Mammary epithelial cell (primary cell): ENCODE data around the gene HSBP1L1.

Source experiments
- EZH2 ChIP-seq: IDR thresholded peaks from 2 replicates; pipeline ENCODE4 v1.6.1; 2012; ENCODE audit warnings: low read length, inconsistent platforms, borderline replicate concordance
- TF ChIP-seq, protein P1 (sequence below), 2 donors: IDR thresholded peaks in 1 of 2; conservative IDR thresholded peaks in 1 of 2; 2 replicates each; pipeline ENCODE4 v1.5.1; 2011 to 2012; ENCODE audit warnings: inconsistent platforms in 2 of 2, low read length in 2 of 2, mild to moderate bottlenecking in 2 of 2, control low read depth in 1 of 2, low read depth in 1 of 2; ENCODE audit not compliant: insufficient read depth in 1 of 2; ENCODE audit errors: extremely low read depth in 1 of 2

DNA sequence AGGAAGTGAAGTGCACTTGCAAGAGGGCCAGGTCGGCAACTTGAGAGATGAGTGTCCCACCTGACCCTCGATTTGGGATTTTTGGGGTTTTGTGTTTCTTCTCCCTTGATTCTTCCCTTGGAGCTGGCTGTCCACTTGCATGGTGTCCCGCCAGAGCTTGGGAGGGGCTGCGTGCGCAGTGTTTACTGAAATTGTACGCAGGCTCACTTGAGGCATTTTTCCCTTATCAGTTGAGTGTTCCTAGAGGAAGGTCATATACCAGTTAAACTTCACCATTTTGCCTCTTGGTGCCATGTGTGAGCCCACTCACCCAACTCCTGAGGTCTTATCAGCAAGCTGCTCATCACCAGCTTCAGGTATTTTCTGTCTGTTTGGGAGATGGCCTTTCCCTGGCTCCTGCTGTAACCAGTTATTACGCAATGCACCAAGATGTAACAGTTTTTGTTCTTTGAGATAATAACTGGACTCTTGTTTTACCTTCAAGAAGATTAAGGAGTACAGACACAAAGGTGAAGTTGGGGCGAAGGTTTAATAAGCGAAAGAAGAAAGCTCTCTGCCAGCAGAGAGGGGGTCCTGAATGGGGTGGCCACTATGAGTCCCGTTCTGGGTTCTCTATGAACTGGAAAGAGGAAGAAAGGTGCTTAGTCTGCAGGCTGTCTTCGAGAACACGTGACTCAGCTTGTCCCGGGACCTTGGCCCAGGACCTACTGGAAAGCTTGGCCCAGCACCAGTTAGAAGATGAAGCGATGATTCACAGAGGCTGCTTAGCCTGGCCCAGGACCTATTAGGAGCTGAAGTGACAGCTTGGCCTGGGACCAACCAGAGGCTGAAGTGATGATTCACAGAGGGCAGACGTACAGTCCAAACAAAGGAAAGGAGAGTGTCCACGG lies 45.5 kb downstream of the HSBP1L1 start:
- TF ChIP-seq, protein P1, sequence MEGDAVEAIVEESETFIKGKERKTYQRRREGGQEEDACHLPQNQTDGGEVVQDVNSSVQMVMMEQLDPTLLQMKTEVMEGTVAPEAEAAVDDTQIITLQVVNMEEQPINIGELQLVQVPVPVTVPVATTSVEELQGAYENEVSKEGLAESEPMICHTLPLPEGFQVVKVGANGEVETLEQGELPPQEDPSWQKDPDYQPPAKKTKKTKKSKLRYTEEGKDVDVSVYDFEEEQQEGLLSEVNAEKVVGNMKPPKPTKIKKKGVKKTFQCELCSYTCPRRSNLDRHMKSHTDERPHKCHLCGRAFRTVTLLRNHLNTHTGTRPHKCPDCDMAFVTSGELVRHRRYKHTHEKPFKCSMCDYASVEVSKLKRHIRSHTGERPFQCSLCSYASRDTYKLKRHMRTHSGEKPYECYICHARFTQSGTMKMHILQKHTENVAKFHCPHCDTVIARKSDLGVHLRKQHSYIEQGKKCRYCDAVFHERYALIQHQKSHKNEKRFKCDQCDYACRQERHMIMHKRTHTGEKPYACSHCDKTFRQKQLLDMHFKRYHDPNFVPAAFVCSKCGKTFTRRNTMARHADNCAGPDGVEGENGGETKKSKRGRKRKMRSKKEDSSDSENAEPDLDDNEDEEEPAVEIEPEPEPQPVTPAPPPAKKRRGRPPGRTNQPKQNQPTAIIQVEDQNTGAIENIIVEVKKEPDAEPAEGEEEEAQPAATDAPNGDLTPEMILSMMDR (conservative IDR thresholded peaks at IDR 0.05 in 1 of 2, IDR thresholded peaks at IDR 0.05 in 1 of 2; ENCODE audit: extremely low read depth in 1 of 2, insufficient read depth in 1 of 2, low read depth in 1 of 2, low read length in 2 of 2): no peak
- TF ChIP-seq EZH2: no peak
